Right forelimb (tissue), 1 donor: Measurements from ENCODE around the gene SMIM41.
A peak's percentile ranks its signal among the peaks of the same experiment; 100 is the strongest.

Experiments
- DNase-seq: peaks from one replicate; pipeline ENCODE4 v3.0.0-alpha.2; 2018

Gene SMIM41

GRCh38 chr12:52148464-52149181, 69.1 kb downstream of the SMIM41 start:
- no peak for DNase-seq

GRCh38 chr12:52149182-52149641, 69.7 kb downstream of the SMIM41 start:
- DNase-seq, result no peak

GRCh38 chr12:52149651-52150241, 70.2 kb downstream of the SMIM41 start:
- no peak for DNase-seq

- no peak for DNase-seq
Measured at GRCh38 chr12:52151153-52151836, 71.8 kb downstream of the SMIM41 start.

GRCh38 chr12:52151837-52152783, 72.6 kb downstream of the SMIM41 start:
- peak; percentile 78 for DNase-seq

GRCh38 chr12:52152905-52153317, 73.4 kb downstream of the SMIM41 start:
- no peak for DNase-seq

- no peak for DNase-seq
Measured at GRCh38 chr12:52155048-52155868, 75.8 kb downstream of the SMIM41 start.

GRCh38 chr12:52156311-52156710, 76.8 kb downstream of the SMIM41 start:
- no peak for DNase-seq

- peak; percentile 88 for DNase-seq
Measured at GRCh38 chr12:52156757-52157565, 77.5 kb downstream of the SMIM41 start.

- no peak for DNase-seq
Measured at GRCh38 chr12:52157566-52158150, 78.2 kb downstream of the SMIM41 start.
